Smooth muscle cell (in vitro differentiated cells): Measurements from ENCODE around the gene SRSF12. TPM values are rescaled to one million over a fixed set of nuclear protein-coding genes. Genes with fewer than 3 reads are reported as not detected.

Source experiments
- DNase-seq: peaks from one replicate; lab custom pipeline; 2025; ENCODE audit not compliant: unreplicated experiment; lab: John Stamatoyannopoulos, UW
- H2AFZ ChIP-seq: fragments of 200-600 bp; sonication (generic); 2 replicates; pipeline ENCODE4 v1.6.0; 2016; ENCODE audit warnings: antibody characterized with exemption, low read depth, mild to moderate bottlenecking
- H3F3A ChIP-seq: fragments of 200-600 bp; sonication (generic); 2 replicates; pipeline ENCODE4 v1.6.0; 2017; ENCODE audit warnings: antibody characterized with exemption, low read depth
- H3K27ac ChIP-seq: fragments of 200-600 bp; sonication (generic); 2 replicates; pipeline ENCODE4 v1.5.1; 2016; ENCODE audit warnings: low read depth, mild to moderate bottlenecking
- H3K27me3 ChIP-seq: fragments of 200-600 bp; sonication (generic); 2 replicates; pipeline ENCODE4 v1.6.1; 2016; ENCODE audit warnings: low read depth, mild to moderate bottlenecking
- H3K36me3 ChIP-seq: fragments of 200-600 bp; sonication (generic); 2 replicates; pipeline ENCODE4 v1.5.1; 2016; ENCODE audit warnings: low read depth
- H3K4me1 ChIP-seq: fragments of 200-600 bp; sonication (generic); 2 replicates; pipeline ENCODE4 v1.5.1; 2016; ENCODE audit warnings: low read depth
- H3K4me2 ChIP-seq: fragments of 200-600 bp; sonication (generic); 2 replicates; pipeline ENCODE4 v1.6.0; 2016; ENCODE audit warnings: mild to moderate bottlenecking
- H3K4me3 ChIP-seq: fragments of 200-600 bp; sonication (generic); 2 replicates; pipeline ENCODE4 v1.5.1; 2016; ENCODE audit warnings: mild to moderate bottlenecking
- H3K79me2 ChIP-seq: fragments of 200-600 bp; sonication (generic); 2 replicates; pipeline ENCODE4 v1.6.0; 2016; ENCODE audit warnings: low read depth, mild to moderate bottlenecking
- H3K9ac ChIP-seq: fragments of 200-600 bp; sonication (generic); 2 replicates; pipeline ENCODE4 v1.6.0; 2016; ENCODE audit warnings: low read depth
- H3K9me3 ChIP-seq: fragments of 200-600 bp; sonication (generic); replicated peaks from 2 replicates; pipeline ENCODE4 v1.5.1; 2016; ENCODE audit warnings: low read depth
- H4K20me1 ChIP-seq: fragments of 200-600 bp; sonication (generic); 2 replicates; pipeline ENCODE4 v1.6.0; 2016; ENCODE audit warnings: low read depth
- CTCF ChIP-seq: fragments of 200-600 bp; sonication (generic); IDR thresholded peaks from 2 replicates; pipeline ENCODE4 v1.5.1; 2017; ENCODE audit warnings: borderline replicate concordance, mild to moderate bottlenecking, antibody characterized with exemption; ENCODE audit not compliant: insufficient read depth, poor library complexity, severe bottlenecking
- WGBS: methylation state at CpG from one replicate; pipeline ENCODE4 v1.1.7; 2016; ENCODE audit warnings: low lambda C conversion rate; 5-methylcytosine and 5-hydroxymethylcytosine counted together
- polyA plus RNA-seq: library from polyadenylated mRNA; unstranded; fragments of >200 nt; fragmentation: Nextera tagmentation; extraction: Ambion mirVana; gene quantifications from 2 replicates; pipeline ENCODE4 v1.2.1, GENCODE V29; 2016
- total RNA-seq: library from RNA; depleted of rRNA; stranded (reverse); fragments of >200 nt; gene quantifications from 2 replicates; pipeline ENCODE4 v1.2.3, GENCODE V29; 2014

SRSF12 gene
- 5.3 and 7.2 TPM in 2 replicates for total RNA-seq
- polyA plus RNA-seq: 5.6 and 5.8 TPM in 2 replicates

- no peak within 1 kb of the TSS for H3K27ac ChIP-seq
- H3F3A ChIP-seq: peaks cover 6% of the 10 kb centered on the region
- no peaks in the 10 kb centered on the region for H3K36me3 ChIP-seq
- peaks cover 9% of the 10 kb centered on the region for H4K20me1 ChIP-seq
- peak within 1 kb of the TSS; percentile 87 for H2AFZ ChIP-seq
- peak within 1 kb of the TSS; percentile 88 for H3K4me2 ChIP-seq
- TF ChIP-seq CTCF: no peak
- no peaks in the 10 kb centered on the region for H3K9me3 ChIP-seq
- peaks cover 23% of the 10 kb centered on the region for H3K79me2 ChIP-seq
- peak within 1 kb of the TSS; percentile 86 for H3K4me3 ChIP-seq
- WGBS: under 1% methylated on average over 43 of the region's 106 CpGs
- no peaks in the 10 kb centered on the region for H3K27me3 ChIP-seq
- peaks cover 8% of the 10 kb centered on the region for H3K4me1 ChIP-seq
- DNase-seq: no peak
- peak within 1 kb of the TSS; percentile 70 for H3K9ac ChIP-seq
Measured at GRCh38 chr6:89117211-89118108, at the start of gene SRSF12. Gene SRSF12, minus strand, starts transcription at chr6:89118071. Its CDS starts 184 bp downstream, at chr6:89117887.

- Histone ChIP-seq H3K36me3 (no peaks in the 10 kb centered on the region), H3K4me1 (no peaks in the 10 kb centered on the region), H3K4me3 (no peak overlapping the region), H3K4me2 (no peak overlapping the region), H3F3A (no peaks in the 10 kb centered on the region), H3K79me2 (no peaks in the 10 kb centered on the region), H3K27me3 (no peaks in the 10 kb centered on the region), H4K20me1 (no peaks in the 10 kb centered on the region), H2AFZ (no peak overlapping the region), H3K9ac (no peak overlapping the region), H3K27ac (no peak overlapping the region), H3K9me3 (no peaks in the 10 kb centered on the region)
- WGBS: 81% methylated on average over 4 of the region's 4 CpGs
- no peak for TF ChIP-seq CTCF
- DNase-seq: no peak
Measured at GRCh38 chr6:89162047-89162371, 44.1 kb upstream of the SRSF12 start.

GRCh38 chr6:89161326-89162046 lies 43.6 kb upstream of the SRSF12 start:
- DNase-seq: no peak
- Histone ChIP-seq H4K20me1 (no peaks in the 10 kb centered on the region), H2AFZ (no peak overlapping the region), H3K4me2 (no peak overlapping the region), H3K4me3 (no peak overlapping the region), H3K36me3 (no peaks in the 10 kb centered on the region), H3K9ac (no peak overlapping the region), H3K27me3 (no peaks in the 10 kb centered on the region), H3F3A (no peaks in the 10 kb centered on the region), H3K27ac (no peak overlapping the region), H3K79me2 (no peaks in the 10 kb centered on the region), H3K4me1 (no peaks in the 10 kb centered on the region), H3K9me3 (no peaks in the 10 kb centered on the region)
- WGBS: 80% methylated on average over 7 of the region's 7 CpGs
- no peak for TF ChIP-seq CTCF
